ENCODE results near the gene CHM.

CHM gene

GRCh38 chrX:85851418-85851817, 195.9 kb downstream of the CHM start:
- H3K4me3 ChIP-seq (ENCODE audit: insufficient read length, low read depth) = no peak overlapping the region
- no peaks in the 10 kb centered on the region for H3K4me1 ChIP-seq (ENCODE audit: insufficient read depth, insufficient read length)
- no peaks in the 10 kb centered on the region for H3K27me3 ChIP-seq (ENCODE audit: insufficient read depth, insufficient read length)
- no peak for DNase-seq (ENCODE audit: low read depth, low spot score)
- no peaks in the 10 kb centered on the region for H3K36me3 ChIP-seq (ENCODE audit: insufficient read depth, insufficient read length, low read length)
- H3K9me3 ChIP-seq (ENCODE audit: insufficient read depth, low read length) = no peaks in the 10 kb centered on the region
- TF ChIP-seq ZNF274 (IDR thresholded peaks at IDR 0.05; ENCODE audit: low read depth, low read length) = no peak
- no peak for TF ChIP-seq SUZ12 (IDR thresholded peaks at IDR 0.05; ENCODE audit: extremely low read depth, insufficient read depth, insufficient read length)
- no peak for TF ChIP-seq YY1 (IDR thresholded peaks at IDR 0.05; ENCODE audit: insufficient read depth, insufficient read length)
- no peak overlapping the region for H3K9ac ChIP-seq (ENCODE audit: insufficient read length, low read depth)

GRCh38 chrX:85836868-85837267, 210.5 kb downstream of the CHM start:
- TF ChIP-seq SUZ12 (IDR thresholded peaks at IDR 0.05; ENCODE audit: extremely low read depth, insufficient read depth, insufficient read length) (no peak), ZNF274 (IDR thresholded peaks at IDR 0.05; ENCODE audit: low read depth, low read length) (no peak), YY1 (IDR thresholded peaks at IDR 0.05; ENCODE audit: insufficient read depth, insufficient read length) (no peak)
- Histone ChIP-seq H3K36me3 (ENCODE audit: insufficient read depth, insufficient read length, low read length) (no peaks in the 10 kb centered on the region), H3K4me3 (ENCODE audit: insufficient read length, low read depth) (no peak overlapping the region), H3K4me1 (ENCODE audit: insufficient read depth, insufficient read length) (no peaks in the 10 kb centered on the region), H3K9ac (ENCODE audit: insufficient read length, low read depth) (no peak overlapping the region), H3K9me3 (ENCODE audit: insufficient read depth, low read length) (no peaks in the 10 kb centered on the region), H3K27me3 (ENCODE audit: insufficient read depth, insufficient read length) (no peaks in the 10 kb centered on the region)
- no peak for DNase-seq (ENCODE audit: low read depth, low spot score)

GRCh38 chrX:85828771-85829170, 218.6 kb downstream of the CHM start:
- no peak for DNase-seq (ENCODE audit: low read depth, low spot score)
- no peaks in the 10 kb centered on the region for H3K9me3 ChIP-seq (ENCODE audit: insufficient read depth, low read length)
- H3K4me1 ChIP-seq (ENCODE audit: insufficient read depth, insufficient read length) = no peaks in the 10 kb centered on the region
- H3K27me3 ChIP-seq (ENCODE audit: insufficient read depth, insufficient read length) = no peaks in the 10 kb centered on the region
- no peak for TF ChIP-seq SUZ12 (IDR thresholded peaks at IDR 0.05; ENCODE audit: extremely low read depth, insufficient read depth, insufficient read length)
- TF ChIP-seq YY1 (IDR thresholded peaks at IDR 0.05; ENCODE audit: insufficient read depth, insufficient read length) = no peak
- TF ChIP-seq ZNF274 (IDR thresholded peaks at IDR 0.05; ENCODE audit: low read depth, low read length) = no peak
- no peak overlapping the region for H3K9ac ChIP-seq (ENCODE audit: insufficient read length, low read depth)
- H3K36me3 ChIP-seq (ENCODE audit: insufficient read depth, insufficient read length, low read length) = no peaks in the 10 kb centered on the region
- H3K4me3 ChIP-seq (ENCODE audit: insufficient read length, low read depth) = no peak overlapping the region

GRCh38 chrX:85815203-85815751, 232.1 kb downstream of the CHM start:
- TF ChIP-seq SUZ12 (IDR thresholded peaks at IDR 0.05; ENCODE audit: extremely low read depth, insufficient read depth, insufficient read length) (no peak), YY1 (IDR thresholded peaks at IDR 0.05; ENCODE audit: insufficient read depth, insufficient read length) (no peak), ZNF274 (IDR thresholded peaks at IDR 0.05; ENCODE audit: low read depth, low read length) (no peak)
- Histone ChIP-seq H3K27me3 (ENCODE audit: insufficient read depth, insufficient read length) (no peaks in the 10 kb centered on the region), H3K4me1 (ENCODE audit: insufficient read depth, insufficient read length) (no peaks in the 10 kb centered on the region), H3K9ac (ENCODE audit: insufficient read length, low read depth) (no peak overlapping the region), H3K4me3 (ENCODE audit: insufficient read length, low read depth) (no peak overlapping the region), H3K9me3 (ENCODE audit: insufficient read depth, low read length) (peaks cover 21% of the 10 kb centered on the region; the same call in 1 of the 2 replicates), H3K36me3 (ENCODE audit: insufficient read depth, insufficient read length, low read length) (no peaks in the 10 kb centered on the region)
- DNase-seq (ENCODE audit: low read depth, low spot score) = no peak
